Endothelial cell of umbilical vein (primary cell): ENCODE data around the gene XRN2. TPM values are rescaled to one million over a fixed set of nuclear protein-coding genes. Genes with fewer than 3 reads are reported as not detected.

Experiments
- BruUV-seq: library from RNA; stranded (reverse); fragments of 400-500 nt; replicated peaks from 2 replicates; lab custom pipeline; 2021; lab: Mats Ljungman, UMichigan
- CTCF ChIA-PET: fragments of 300-600, 350-600 bp; sonication (Branson Sonifier 250); formaldehyde crosslinking; loops from one replicate; lab custom pipeline; 2021; ENCODE audit warnings: antibody characterized with exemption, inconsistent platforms; lab: Charles Lee
- POLR2A ChIA-PET: fragments of 300-600, 350-600 bp; sonication (Branson Sonifier 250); formaldehyde crosslinking; loops from one replicate; lab custom pipeline; 2021; ENCODE audit warnings: antibody characterized with exemption, inconsistent platforms; lab: Charles Lee
- DNase-seq: peaks from one replicate; pipeline ENCODE4 v3.0.0-alpha.2; 2011; ENCODE audit warnings: low read depth, low spot score
- FAIRE-seq: peaks from 2 replicates; lab custom pipeline; 2011; peaks lifted over from hg19 to GRCh38; lab: Jason Lieb, UNC
- H2AFZ ChIP-seq: 2 replicates; pipeline ENCODE4 v1.6.0; 2012; ENCODE audit warnings: low read depth, low read length, control low read depth, inconsistent platforms
- H3K27ac ChIP-seq: 2 replicates; pipeline ENCODE4 v1.5.1; 2011; ENCODE audit warnings: low read depth, mild to moderate bottlenecking, control low read depth, low read length, moderate library complexity; ENCODE audit not compliant: insufficient read depth
- H3K27me3 ChIP-seq, 2 experiments: 2 replicates each; pipeline versions ENCODE4 v1.6.0 to v1.6.1; 2011; ENCODE audit warnings: low read length in 2 of 2, mixed read lengths in 1 of 2; ENCODE audit not compliant: control insufficient read depth in 2 of 2, insufficient read depth in 2 of 2
- H3K36me3 ChIP-seq, 2 experiments: 2 replicates in 1 of 2; 3 replicates in 1 of 2; pipeline ENCODE4 v1.5.1; 2011; ENCODE audit warnings: low read length in 2 of 2, mild to moderate bottlenecking in 1 of 2, moderate library complexity in 1 of 2; ENCODE audit not compliant: control insufficient read depth in 2 of 2, insufficient read depth in 2 of 2; ENCODE audit errors: extremely low read depth in 1 of 2
- H3K4me1 ChIP-seq: 3 replicates; pipeline ENCODE4 v1.5.1; 2011; ENCODE audit warnings: mild to moderate bottlenecking, low read length; ENCODE audit not compliant: control insufficient read depth, insufficient read depth; ENCODE audit errors: extremely low read depth
- H3K4me2 ChIP-seq: 2 replicates; pipeline ENCODE4 v1.6.1; 2011; ENCODE audit warnings: low read length, control low read depth, mixed read lengths; ENCODE audit not compliant: insufficient read depth
- H3K4me3 ChIP-seq, 3 experiments: fragments of 200-600 bp in 1 of 3; sonication (generic), shearing (Covaris generic) in 1 of 3; replicated peaks in 1 of 3; 2 replicates each; pipeline ENCODE4 v1.5.1; 2011 to 2016; ENCODE audit warnings: control low read depth in 3 of 3, low read length in 3 of 3, mild to moderate bottlenecking in 2 of 3, inconsistent platforms in 1 of 3, low read depth in 1 of 3, moderate library complexity in 1 of 3; ENCODE audit not compliant: insufficient read depth in 1 of 3
- H3K79me2 ChIP-seq: 2 replicates; pipeline ENCODE4 v1.6.0; 2012; ENCODE audit warnings: low read length, inconsistent platforms; ENCODE audit not compliant: control insufficient read depth, insufficient read depth
- H3K9ac ChIP-seq: replicated peaks from 2 replicates; pipeline ENCODE3; 2011; ENCODE audit warnings: low read length, control low read depth; ENCODE audit not compliant: insufficient read depth; ENCODE audit errors: extremely low read depth
- H3K9me1 ChIP-seq: replicated peaks from 3 replicates; pipeline ENCODE4 v1.6.0; 2011; ENCODE audit warnings: mild to moderate bottlenecking, low read length; ENCODE audit not compliant: control insufficient read depth, insufficient read depth; ENCODE audit errors: extremely low read depth
- H3K9me3 ChIP-seq: replicated peaks from 2 replicates; pipeline ENCODE4 v1.5.1; 2012; ENCODE audit warnings: low read length, inconsistent platforms; ENCODE audit not compliant: control insufficient read depth, insufficient read depth
- H4K20me1 ChIP-seq: replicated peaks from 2 replicates; pipeline ENCODE3; 2011; ENCODE audit warnings: mild to moderate bottlenecking, low read length; ENCODE audit not compliant: control insufficient read depth, insufficient read depth; ENCODE audit errors: extremely low read depth
- CTCF ChIP-seq, 2 donors: IDR thresholded peaks; 1 replicate in 1 of 2; 2 replicates in 1 of 2; pipeline ENCODE4 v1.5.1; 2011; ENCODE audit warnings: low read length in 2 of 2, mild to moderate bottlenecking in 2 of 2, moderate library complexity in 2 of 2, control low read depth in 1 of 2, inconsistent platforms in 1 of 2, low read depth in 1 of 2; ENCODE audit not compliant: insufficient read depth in 1 of 2; ENCODE audit errors: extremely low read depth in 1 of 2
- EZH2 ChIP-seq: IDR thresholded peaks from 2 replicates; pipeline ENCODE4 v1.6.1; 2012; ENCODE audit warnings: borderline replicate concordance, low read depth, mild to moderate bottlenecking, moderate library complexity, low read length, inconsistent platforms; ENCODE audit not compliant: severe bottlenecking
- GATA2 ChIP-seq: IDR thresholded peaks from 2 replicates; pipeline ENCODE4 v1.7.0; 2011; ENCODE audit warnings: low read depth, mild to moderate bottlenecking, moderate library complexity, mixed read lengths, low read length; ENCODE audit not compliant: insufficient read length, insufficient read depth
- MAX ChIP-seq: IDR thresholded peaks from 2 replicates; pipeline ENCODE4 v1.6.1; 2011; ENCODE audit not compliant: insufficient read depth, insufficient read length
- MYC ChIP-seq: IDR thresholded peaks from one replicate; pipeline ENCODE4 v1.6.1; 2011; ENCODE audit warnings: mild to moderate bottlenecking, low read depth, low read length
- POLR2A ChIP-seq: IDR thresholded peaks from 2 replicates; pipeline ENCODE4 v1.6.1; 2012; ENCODE audit warnings: low read depth, mild to moderate bottlenecking, control low read depth, low read length
- POLR2AphosphoS5 ChIP-seq: IDR thresholded peaks from 2 replicates; pipeline ENCODE4 v1.6.1; 2012; ENCODE audit warnings: low read depth, mild to moderate bottlenecking, control low read depth, low read length, moderate library complexity; ENCODE audit not compliant: insufficient read depth
- dilution Hi-C: fragments of 300-500 bp; cut with MboI; formaldehyde crosslinking; loops from one replicate; pipeline ENCODE4 v1.15.0; 2019; ENCODE audit warnings: low sequenced_read_pairs; ENCODE audit not compliant: extremely low pct_ligation_motif_present
- intact Hi-C: fragments of 100-400 bp; cut with micrococcal nuclease; formaldehyde crosslinking; loops from one replicate; pipeline ENCODE4 v1.10.0; 2022
- polyA plus RNA-seq, 4 experiments: library from polyadenylated mRNA; depleted of rRNA in 3 of 4; stranded (reverse) in 3 of 4; unstranded in 1 of 4; fragments of >200 nt; gene quantifications; 2 replicates each; pipeline versions ENCODE4 v1.2.1 to v1.2.3, GENCODE V29; 2011 to 2012; ENCODE audit warnings: missing spikeins in 1 of 4
- total RNA-seq: library from RNA; stranded (reverse); gene quantifications from 2 replicates; pipeline ENCODE4 v1.2.3, GENCODE V29; 2021

Gene XRN2
- total and polyA plus RNA-seq, 2 donors (not counting 3 experiments of a cell fraction or from before 2014, with no cell fraction given) = 32.3 to 66.6 TPM

- ChIA-PET CTCF (no interaction called here), POLR2A (no interaction called here)
- no peaks in the 10 kb centered on the region for H3K79me2 ChIP-seq
- no peak within 1 kb of the TSS for H3K27ac ChIP-seq
- FAIRE-seq (no peak), DNase-seq (no peak)
- H3K27me3 ChIP-seq = peaks cover 62 to 100% of the 10 kb centered on the region in 2 experiments
- peak within 1 kb of the TSS; percentile 36 for H2AFZ ChIP-seq
- H3K4me3 ChIP-seq = no peak within 1 kb of the TSS
- TF ChIP-seq EZH2 (peak; percentile 36), POLR2A (no peak)
- intact Hi-C loops = loop anchor here (1.0 to 10.0 kb wide), 3 partner anchors 95 to 273 kb away; partner anchors contain the start of gene KIZ
- dilution Hi-C loops = no loop called here
- H3K4me2 ChIP-seq = peak within 1 kb of the TSS; percentile 3
- peaks cover 7% of the 10 kb centered on the region for H3K4me1 ChIP-seq
- no peaks in the 10 kb centered on the region for H3K9me3 ChIP-seq
- H3K9me1 ChIP-seq = no peaks in the 10 kb centered on the region
- H3K9ac ChIP-seq = no peak within 1 kb of the TSS
- H3K36me3 ChIP-seq = no peaks in the 10 kb centered on the region
- BruUV-seq = no TSS peak
- H4K20me1 ChIP-seq = peaks cover under 1% of the 10 kb centered on the region
Measured at GRCh38 chr20:21397341-21398108, 94.4 kb downstream of the XRN2 start, which contains the start of gene NKX2-4. Gene NKX2-4, minus strand, starts transcription at chr20:21397526. Its CDS starts 127 bp downstream, at chr20:21397399.

- Histone ChIP-seq H3K36me3 (no peaks in the 10 kb centered on the region), H3K4me1 (peaks cover 7% of the 10 kb centered on the region), H3K9ac (no peak overlapping the region), H3K9me3 (no peaks in the 10 kb centered on the region), H3K79me2 (no peaks in the 10 kb centered on the region), H3K4me2 (no peak overlapping the region), H4K20me1 (no peaks in the 10 kb centered on the region), H3K4me3 (no peak overlapping the region), H3K27ac (no peak overlapping the region), H2AFZ (no peak overlapping the region), H3K27me3 (peaks cover 59 to 99% of the 10 kb centered on the region in 2 experiments), H3K9me1 (no peaks in the 10 kb centered on the region)
- POLR2A ChIA-PET = no interaction called here
- TF ChIP-seq MAX = no peak
- no peak for TF ChIP-seq CTCF (IDR thresholded peaks at IDR 0.05; ENCODE audit: extremely low read depth in 1 of 2, insufficient read depth in 1 of 2, low read depth in 1 of 2, low read length in 2 of 2)
- no peak for TF ChIP-seq MYC
- TF ChIP-seq GATA2 = no peak
- no peak for TF ChIP-seq POLR2AphosphoS5
- FAIRE-seq (no peak), DNase-seq (peak; percentile 29)
- dilution Hi-C loops = no loop called here
- intact Hi-C loops = loop anchor here (1.0 to 10.0 kb wide), 3 partner anchors 96 to 274 kb away; partner anchors contain the start of gene KIZ
- CTCF ChIA-PET = no interaction called here
- no TSS peak for BruUV-seq
Measured at GRCh38 chr20:21398109-21399004, 95.2 kb downstream of the XRN2 start.
